Smooth muscle cell (in vitro differentiated cells): ENCODE measurements around the gene IDNK. TPM values are rescaled to one million over a fixed set of nuclear protein-coding genes. Genes with fewer than 3 reads are reported as not detected.

Experiments
- DNase-seq: peaks from one replicate; lab custom pipeline; 2025; ENCODE audit not compliant: unreplicated experiment; lab: John Stamatoyannopoulos, UW
- H2AFZ ChIP-seq: fragments of 200-600 bp; sonication (generic); 2 replicates; pipeline ENCODE4 v1.6.0; 2016; ENCODE audit warnings: antibody characterized with exemption, low read depth, mild to moderate bottlenecking
- H3F3A ChIP-seq: fragments of 200-600 bp; sonication (generic); 2 replicates; pipeline ENCODE4 v1.6.0; 2017; ENCODE audit warnings: antibody characterized with exemption, low read depth
- H3K27ac ChIP-seq: fragments of 200-600 bp; sonication (generic); 2 replicates; pipeline ENCODE4 v1.5.1; 2016; ENCODE audit warnings: low read depth, mild to moderate bottlenecking
- H3K27me3 ChIP-seq: fragments of 200-600 bp; sonication (generic); 2 replicates; pipeline ENCODE4 v1.6.1; 2016; ENCODE audit warnings: low read depth, mild to moderate bottlenecking
- H3K36me3 ChIP-seq: fragments of 200-600 bp; sonication (generic); 2 replicates; pipeline ENCODE4 v1.5.1; 2016; ENCODE audit warnings: low read depth
- H3K4me1 ChIP-seq: fragments of 200-600 bp; sonication (generic); 2 replicates; pipeline ENCODE4 v1.5.1; 2016; ENCODE audit warnings: low read depth
- H3K4me2 ChIP-seq: fragments of 200-600 bp; sonication (generic); 2 replicates; pipeline ENCODE4 v1.6.0; 2016; ENCODE audit warnings: mild to moderate bottlenecking
- H3K4me3 ChIP-seq: fragments of 200-600 bp; sonication (generic); 2 replicates; pipeline ENCODE4 v1.5.1; 2016; ENCODE audit warnings: mild to moderate bottlenecking
- H3K79me2 ChIP-seq: fragments of 200-600 bp; sonication (generic); 2 replicates; pipeline ENCODE4 v1.6.0; 2016; ENCODE audit warnings: low read depth, mild to moderate bottlenecking
- H3K9ac ChIP-seq: fragments of 200-600 bp; sonication (generic); 2 replicates; pipeline ENCODE4 v1.6.0; 2016; ENCODE audit warnings: low read depth
- H3K9me3 ChIP-seq: fragments of 200-600 bp; sonication (generic); replicated peaks from 2 replicates; pipeline ENCODE4 v1.5.1; 2016; ENCODE audit warnings: low read depth
- H4K20me1 ChIP-seq: fragments of 200-600 bp; sonication (generic); 2 replicates; pipeline ENCODE4 v1.6.0; 2016; ENCODE audit warnings: low read depth
- WGBS: methylation state at CpG from one replicate; pipeline ENCODE4 v1.1.7; 2016; ENCODE audit warnings: low lambda C conversion rate; 5-methylcytosine and 5-hydroxymethylcytosine counted together
- polyA plus RNA-seq: library from polyadenylated mRNA; unstranded; fragments of >200 nt; fragmentation: Nextera tagmentation; extraction: Ambion mirVana; gene quantifications from 2 replicates; pipeline ENCODE4 v1.2.1, GENCODE V29; 2016
- total RNA-seq: library from RNA; depleted of rRNA; stranded (reverse); fragments of >200 nt; gene quantifications from 2 replicates; pipeline ENCODE4 v1.2.3, GENCODE V29; 2014
- TF ChIP-seq, protein P1 (sequence below): fragments of 200-600 bp; sonication (generic); IDR thresholded peaks from 2 replicates; pipeline ENCODE4 v1.5.1; 2017; ENCODE audit warnings: borderline replicate concordance, mild to moderate bottlenecking, antibody characterized with exemption; ENCODE audit not compliant: insufficient read depth, poor library complexity, severe bottlenecking

IDNK gene
- total and polyA plus RNA-seq, 2 experiments from 2014 or later = 1.1 to 2.1 TPM

DNA sequence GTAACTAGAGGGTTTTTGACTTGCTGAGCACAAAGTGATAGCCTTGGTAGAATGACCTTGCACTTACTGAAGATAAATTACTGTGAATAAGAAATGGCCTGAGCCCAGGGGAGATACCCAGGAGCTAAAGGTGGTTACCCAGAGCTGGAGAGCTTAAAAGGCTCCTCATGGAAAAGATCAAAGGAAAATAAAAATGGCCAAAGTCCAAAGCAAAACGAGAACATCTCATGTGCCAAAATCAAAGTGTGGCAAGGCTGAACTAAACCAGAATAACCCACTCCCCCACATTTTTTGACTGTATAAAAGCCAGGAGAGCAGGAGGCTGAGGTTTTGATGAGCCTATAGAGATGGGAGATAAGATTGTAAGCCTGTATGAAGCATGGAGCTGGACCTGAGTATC, 14.4 kb downstream of the IDNK start:
- TF ChIP-seq, protein P1, sequence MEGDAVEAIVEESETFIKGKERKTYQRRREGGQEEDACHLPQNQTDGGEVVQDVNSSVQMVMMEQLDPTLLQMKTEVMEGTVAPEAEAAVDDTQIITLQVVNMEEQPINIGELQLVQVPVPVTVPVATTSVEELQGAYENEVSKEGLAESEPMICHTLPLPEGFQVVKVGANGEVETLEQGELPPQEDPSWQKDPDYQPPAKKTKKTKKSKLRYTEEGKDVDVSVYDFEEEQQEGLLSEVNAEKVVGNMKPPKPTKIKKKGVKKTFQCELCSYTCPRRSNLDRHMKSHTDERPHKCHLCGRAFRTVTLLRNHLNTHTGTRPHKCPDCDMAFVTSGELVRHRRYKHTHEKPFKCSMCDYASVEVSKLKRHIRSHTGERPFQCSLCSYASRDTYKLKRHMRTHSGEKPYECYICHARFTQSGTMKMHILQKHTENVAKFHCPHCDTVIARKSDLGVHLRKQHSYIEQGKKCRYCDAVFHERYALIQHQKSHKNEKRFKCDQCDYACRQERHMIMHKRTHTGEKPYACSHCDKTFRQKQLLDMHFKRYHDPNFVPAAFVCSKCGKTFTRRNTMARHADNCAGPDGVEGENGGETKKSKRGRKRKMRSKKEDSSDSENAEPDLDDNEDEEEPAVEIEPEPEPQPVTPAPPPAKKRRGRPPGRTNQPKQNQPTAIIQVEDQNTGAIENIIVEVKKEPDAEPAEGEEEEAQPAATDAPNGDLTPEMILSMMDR = no peak
- WGBS = 86% methylated on average over 1 of the region's 1 CpG
- Histone ChIP-seq H2AFZ (no peak overlapping the region), H3K27me3 (no peaks in the 10 kb centered on the region), H4K20me1 (no peaks in the 10 kb centered on the region), H3K36me3 (no peaks in the 10 kb centered on the region), H3K4me3 (no peak overlapping the region), H3K9ac (no peak overlapping the region), H3K4me1 (no peaks in the 10 kb centered on the region), H3K9me3 (no peaks in the 10 kb centered on the region), H3K27ac (no peak overlapping the region), H3F3A (no peaks in the 10 kb centered on the region), H3K79me2 (no peaks in the 10 kb centered on the region), H3K4me2 (no peak overlapping the region)
- DNase-seq = no peak

DNA sequence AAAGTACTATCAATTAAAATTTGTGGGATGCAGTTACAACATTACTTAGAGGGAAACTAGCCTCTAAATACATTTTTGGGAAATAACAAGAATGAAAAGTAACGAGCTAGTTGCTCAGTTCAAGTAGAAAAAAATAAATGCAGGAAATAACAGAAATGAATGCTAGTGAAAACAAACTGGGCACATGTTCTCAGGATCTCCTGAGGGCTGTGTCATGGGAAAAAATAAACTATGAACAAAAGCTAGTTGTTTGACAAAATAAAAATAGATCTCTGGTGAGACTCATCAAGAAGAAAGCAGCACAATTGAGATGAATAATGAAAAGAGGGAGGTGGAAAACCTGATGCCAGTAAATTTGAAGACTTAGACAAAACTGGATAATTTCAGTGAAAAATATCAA, 16.3 kb downstream of the IDNK start:
- H3K27me3 ChIP-seq = no peaks in the 10 kb centered on the region
- H3K4me3 ChIP-seq = no peak overlapping the region
- no peaks in the 10 kb centered on the region for H3K4me1 ChIP-seq
- H4K20me1 ChIP-seq = no peaks in the 10 kb centered on the region
- no peak overlapping the region for H3K4me2 ChIP-seq
- no peak overlapping the region for H2AFZ ChIP-seq
- no peaks in the 10 kb centered on the region for H3F3A ChIP-seq
- no peak overlapping the region for H3K9ac ChIP-seq
- no peak overlapping the region for H3K27ac ChIP-seq
- WGBS = 94% methylated on average over 1 of the region's 1 CpG
- H3K9me3 ChIP-seq = no peaks in the 10 kb centered on the region
- no peaks in the 10 kb centered on the region for H3K79me2 ChIP-seq
- no peaks in the 10 kb centered on the region for H3K36me3 ChIP-seq
- no peak for DNase-seq
- TF ChIP-seq, protein P1 = no peak

DNA sequence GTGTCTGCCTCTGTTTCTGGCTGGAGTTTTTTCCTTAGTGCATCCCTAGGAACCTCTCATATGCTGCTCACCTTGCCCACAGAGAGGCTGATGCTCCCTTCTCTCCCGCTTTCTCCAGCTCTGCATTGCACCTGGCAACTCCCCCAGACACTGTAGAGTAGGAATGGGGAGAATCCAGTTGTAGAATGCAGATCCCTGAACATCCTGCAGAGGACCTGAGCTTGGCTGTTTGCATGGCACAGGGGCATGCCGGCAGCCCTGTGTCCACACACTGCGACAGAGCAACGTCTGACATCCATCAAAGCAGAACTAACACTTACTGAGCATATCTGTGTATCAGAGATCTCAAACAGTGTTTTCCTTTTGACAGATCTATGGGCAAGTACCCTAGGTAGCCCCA, 19.9 kb downstream of the IDNK start:
- Histone ChIP-seq H4K20me1 (no peaks in the 10 kb centered on the region), H3K4me1 (no peaks in the 10 kb centered on the region), H2AFZ (no peak overlapping the region), H3K36me3 (no peaks in the 10 kb centered on the region), H3K9ac (no peak overlapping the region), H3K27me3 (no peaks in the 10 kb centered on the region), H3F3A (no peaks in the 10 kb centered on the region), H3K27ac (no peak overlapping the region), H3K79me2 (no peaks in the 10 kb centered on the region), H3K4me3 (no peak overlapping the region), H3K4me2 (no peak overlapping the region), H3K9me3 (no peaks in the 10 kb centered on the region)
- TF ChIP-seq, protein P1 = no peak
- WGBS = 95% methylated on average over 4 of the region's 4 CpGs
- no peak for DNase-seq

DNA sequence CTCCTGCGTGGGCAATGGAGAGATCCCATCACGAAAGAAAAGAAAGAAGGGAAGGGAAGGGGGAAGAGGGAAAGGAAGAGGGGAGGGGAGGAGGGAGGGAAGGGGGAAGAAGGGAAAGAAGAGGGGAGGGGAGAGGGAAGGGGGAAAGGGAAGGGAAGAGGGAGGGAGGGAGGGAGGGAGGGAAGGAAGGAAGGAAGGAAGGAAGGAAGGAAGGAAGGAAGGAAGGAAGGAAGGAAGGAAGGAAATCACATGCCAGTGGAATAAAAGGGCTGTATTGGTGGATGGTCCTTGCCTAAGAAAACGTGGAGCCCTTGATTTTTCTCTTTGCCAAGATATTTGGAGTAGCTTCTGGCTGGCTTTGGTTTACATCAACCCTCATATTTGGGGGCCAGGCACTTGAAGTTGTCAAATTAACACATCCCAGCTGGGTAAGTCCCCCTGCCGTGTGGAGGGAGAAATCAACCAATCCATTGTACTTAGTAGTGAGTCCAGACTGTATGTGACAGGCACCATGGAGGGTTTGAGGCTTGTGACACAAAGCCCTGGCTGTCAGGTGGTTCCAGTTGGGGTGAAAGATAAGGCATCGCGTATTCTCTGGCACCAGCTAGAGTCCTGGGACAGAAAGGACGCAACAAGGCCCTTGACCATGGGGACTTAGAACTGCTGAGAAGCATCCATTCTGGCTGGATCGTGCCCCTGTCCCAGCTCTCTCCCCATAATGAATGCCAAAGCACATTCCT, 23.7 kb downstream of the IDNK start:
- TF ChIP-seq, protein P1 = no peak
- DNase-seq = no peak
- H3K9ac ChIP-seq = no peak overlapping the region
- H3K4me2 ChIP-seq = no peak overlapping the region
- no peaks in the 10 kb centered on the region for H3K79me2 ChIP-seq
- H4K20me1 ChIP-seq = no peaks in the 10 kb centered on the region
- 94% methylated on average over 6 of the region's 8 CpGs for WGBS
- peaks cover 4% of the 10 kb centered on the region for H3K36me3 ChIP-seq
- H3K9me3 ChIP-seq = no peaks in the 10 kb centered on the region
- H3F3A ChIP-seq = no peaks in the 10 kb centered on the region
- H3K27ac ChIP-seq = no peak overlapping the region
- no peak overlapping the region for H2AFZ ChIP-seq
- no peak overlapping the region for H3K4me3 ChIP-seq
- no peaks in the 10 kb centered on the region for H3K27me3 ChIP-seq
- no peaks in the 10 kb centered on the region for H3K4me1 ChIP-seq
